ENCODE measurements around the gene IFNGR2.
"Not testable (repeated sequence)": the region's sequence is repeated elsewhere in the genome, so short reads cannot be mapped to it uniquely, and the experiment has no call there.

IFNGR2 gene

DNA sequence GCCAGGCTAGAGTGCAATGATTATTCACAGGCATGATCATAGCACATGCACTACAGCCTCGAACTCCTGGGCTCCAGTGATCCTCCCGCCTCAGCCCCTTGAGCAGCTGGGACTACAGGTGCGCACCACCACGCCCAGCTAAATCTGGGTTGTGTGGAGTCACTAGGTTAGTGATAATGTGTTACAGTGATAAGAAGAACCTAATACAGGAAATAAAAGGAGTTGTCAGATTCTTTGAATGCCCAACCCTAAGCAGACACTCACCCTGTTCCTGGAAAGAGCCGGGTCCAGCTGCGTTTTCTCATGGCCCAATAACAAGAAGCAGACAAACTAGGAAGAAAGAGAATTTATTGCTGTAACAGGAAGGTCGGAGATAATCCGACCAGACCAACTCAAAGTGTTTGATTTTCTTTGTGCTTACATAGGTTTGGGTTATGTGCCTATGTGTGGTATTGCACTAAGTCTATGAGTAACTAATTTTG lies 8.8 kb downstream of the IFNGR2 start:
- DNase-seq (ENCODE audit: low read depth), result no peak
- no peak overlapping the region for H3K4me3 ChIP-seq (ENCODE audit: control insufficient read depth, low read depth, low read length)
- TF ChIP-seq, protein P1, sequence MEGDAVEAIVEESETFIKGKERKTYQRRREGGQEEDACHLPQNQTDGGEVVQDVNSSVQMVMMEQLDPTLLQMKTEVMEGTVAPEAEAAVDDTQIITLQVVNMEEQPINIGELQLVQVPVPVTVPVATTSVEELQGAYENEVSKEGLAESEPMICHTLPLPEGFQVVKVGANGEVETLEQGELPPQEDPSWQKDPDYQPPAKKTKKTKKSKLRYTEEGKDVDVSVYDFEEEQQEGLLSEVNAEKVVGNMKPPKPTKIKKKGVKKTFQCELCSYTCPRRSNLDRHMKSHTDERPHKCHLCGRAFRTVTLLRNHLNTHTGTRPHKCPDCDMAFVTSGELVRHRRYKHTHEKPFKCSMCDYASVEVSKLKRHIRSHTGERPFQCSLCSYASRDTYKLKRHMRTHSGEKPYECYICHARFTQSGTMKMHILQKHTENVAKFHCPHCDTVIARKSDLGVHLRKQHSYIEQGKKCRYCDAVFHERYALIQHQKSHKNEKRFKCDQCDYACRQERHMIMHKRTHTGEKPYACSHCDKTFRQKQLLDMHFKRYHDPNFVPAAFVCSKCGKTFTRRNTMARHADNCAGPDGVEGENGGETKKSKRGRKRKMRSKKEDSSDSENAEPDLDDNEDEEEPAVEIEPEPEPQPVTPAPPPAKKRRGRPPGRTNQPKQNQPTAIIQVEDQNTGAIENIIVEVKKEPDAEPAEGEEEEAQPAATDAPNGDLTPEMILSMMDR (IDR thresholded peaks at IDR 0.05; ENCODE audit: control insufficient read depth, insufficient read depth, low read depth, low read length, missing control alignments), result no peak

DNA sequence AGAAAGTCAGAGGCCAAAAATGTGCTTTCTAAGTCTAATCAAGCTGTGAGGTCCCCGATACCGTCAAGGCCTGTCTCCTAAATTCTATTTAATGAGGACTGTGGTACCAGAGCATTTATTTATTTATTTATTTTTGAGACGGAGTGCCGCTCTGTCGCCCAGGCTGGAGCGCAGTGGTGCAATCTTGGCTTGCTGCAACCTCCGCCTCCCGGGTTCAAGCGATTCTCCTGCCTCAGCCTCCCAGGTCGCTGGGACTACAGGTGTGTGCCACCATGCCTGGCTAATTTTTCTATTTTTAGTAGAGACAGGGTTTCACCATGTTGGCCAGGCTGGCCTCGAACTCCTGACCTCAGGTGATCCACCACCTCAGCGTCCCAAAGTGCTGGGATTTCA lies 9.2 kb downstream of the IFNGR2 start:
- DNase-seq (ENCODE audit: low read depth); H3K4me3 ChIP-seq (ENCODE audit: control insufficient read depth, low read depth, low read length): not testable (repeated sequence)

DNA sequence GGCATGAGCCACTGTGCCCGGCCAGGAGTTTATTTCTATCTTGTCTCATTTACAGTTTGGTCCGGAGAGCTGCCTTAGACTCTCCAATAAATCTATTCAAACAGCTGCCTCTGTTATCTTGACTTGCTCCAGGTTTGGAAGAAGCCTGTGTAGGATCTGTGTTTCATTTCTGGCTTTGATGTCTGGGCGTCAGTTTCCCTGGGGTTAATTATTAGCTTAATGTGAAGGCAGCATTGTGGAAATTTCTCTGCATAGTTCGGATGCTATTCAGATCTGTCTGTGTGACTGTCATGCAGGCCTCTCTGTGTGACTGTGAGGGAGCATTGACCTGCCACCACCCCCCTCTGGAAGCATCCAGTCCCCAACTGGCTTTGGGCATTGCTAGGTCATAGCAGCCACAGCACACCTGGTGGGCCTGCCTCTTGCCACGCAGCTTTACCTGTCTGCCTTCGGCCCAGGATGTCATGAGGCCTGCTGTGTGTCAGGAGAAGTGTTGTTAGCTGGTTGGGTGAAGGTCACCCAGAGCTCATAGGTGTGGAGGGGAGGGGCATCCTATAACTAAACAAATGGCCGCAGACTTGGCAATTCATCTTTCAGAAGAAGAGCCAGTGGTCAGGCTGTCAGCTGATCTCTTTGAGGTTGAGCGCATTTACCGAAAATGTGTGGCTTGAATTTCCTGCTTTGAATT lies 9.8 kb downstream of the IFNGR2 start:
- TF ChIP-seq, protein P1 (IDR thresholded peaks at IDR 0.05; ENCODE audit: control insufficient read depth, insufficient read depth, low read depth, low read length, missing control alignments), result no peak
- DNase-seq (ENCODE audit: low read depth), result no peak
- H3K4me3 ChIP-seq (ENCODE audit: control insufficient read depth, low read depth, low read length), result no peak overlapping the region

DNA sequence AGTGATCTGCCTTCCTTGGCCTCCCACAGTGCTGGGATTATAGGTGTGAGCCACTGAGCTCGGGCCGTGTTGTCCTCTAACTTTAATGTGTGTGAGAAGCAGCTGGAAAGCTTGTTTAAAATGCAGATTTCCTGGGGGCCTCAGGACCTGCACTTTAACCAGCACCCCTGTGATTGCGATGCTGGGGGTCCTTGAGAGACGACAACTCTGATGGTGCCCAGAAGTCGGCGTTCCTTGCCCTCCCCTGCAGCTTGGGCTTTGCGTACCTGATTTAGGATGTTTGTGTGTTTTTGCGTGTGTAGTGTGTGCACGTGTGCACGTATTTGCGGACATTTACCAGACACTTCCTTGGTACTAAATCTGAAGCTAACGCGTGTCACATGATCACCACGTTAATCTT lies 10.9 kb downstream of the IFNGR2 start:
- no peak overlapping the region for H3K4me3 ChIP-seq (ENCODE audit: control insufficient read depth, low read depth, low read length)
- DNase-seq (ENCODE audit: low read depth), result no peak
- TF ChIP-seq, protein P1 (IDR thresholded peaks at IDR 0.05; ENCODE audit: control insufficient read depth, insufficient read depth, low read depth, low read length, missing control alignments), result no peak

DNA sequence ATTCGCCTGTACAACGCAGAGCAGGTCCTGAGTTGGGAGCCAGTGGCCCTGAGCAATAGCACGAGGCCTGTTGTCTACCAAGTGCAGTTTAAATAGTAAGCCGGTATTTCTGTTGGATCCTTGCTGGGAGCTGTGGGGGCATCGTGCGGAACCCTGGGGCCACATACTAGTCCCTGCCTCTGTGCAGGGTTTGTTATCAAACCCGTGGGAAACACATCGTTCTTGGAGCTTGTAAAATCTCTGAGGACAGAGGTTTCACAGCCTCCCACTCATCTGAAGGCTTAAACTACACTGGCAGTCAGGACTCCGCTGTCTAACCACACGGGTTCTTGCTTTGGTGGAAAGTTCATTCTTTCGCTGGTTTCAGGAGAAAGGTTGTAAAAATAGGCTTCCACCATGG lies 11.7 kb downstream of the IFNGR2 start:
- TF ChIP-seq, protein P1 (IDR thresholded peaks at IDR 0.05; ENCODE audit: control insufficient read depth, insufficient read depth, low read depth, low read length, missing control alignments), result no peak
- no peak for DNase-seq (ENCODE audit: low read depth)
- H3K4me3 ChIP-seq (ENCODE audit: control insufficient read depth, low read depth, low read length), result no peak overlapping the region

DNA sequence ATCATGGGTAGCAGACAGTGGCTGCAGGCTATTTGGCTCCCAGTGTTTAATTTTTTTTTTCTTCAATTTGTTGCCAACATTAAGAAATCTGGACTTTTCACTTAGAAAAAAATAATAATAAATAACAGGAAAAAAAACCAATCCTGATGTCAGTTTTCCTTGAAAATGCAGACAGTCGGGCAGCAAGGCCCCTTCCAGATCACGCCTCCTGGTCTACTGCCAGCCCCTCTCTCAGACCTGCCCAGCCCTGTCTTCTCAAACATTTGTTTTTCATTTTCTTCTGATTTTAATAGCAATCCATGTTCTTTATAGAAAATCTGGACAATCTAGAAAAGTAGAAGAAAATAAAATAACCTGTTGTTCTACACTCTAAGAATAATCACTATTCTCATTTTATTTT lies 15.5 kb downstream of the IFNGR2 start:
- TF ChIP-seq, protein P1 (IDR thresholded peaks at IDR 0.05; ENCODE audit: control insufficient read depth, insufficient read depth, low read depth, low read length, missing control alignments), result no peak
- no peak overlapping the region for H3K4me3 ChIP-seq (ENCODE audit: control insufficient read depth, low read depth, low read length)
- no peak for DNase-seq (ENCODE audit: low read depth)

DNA sequence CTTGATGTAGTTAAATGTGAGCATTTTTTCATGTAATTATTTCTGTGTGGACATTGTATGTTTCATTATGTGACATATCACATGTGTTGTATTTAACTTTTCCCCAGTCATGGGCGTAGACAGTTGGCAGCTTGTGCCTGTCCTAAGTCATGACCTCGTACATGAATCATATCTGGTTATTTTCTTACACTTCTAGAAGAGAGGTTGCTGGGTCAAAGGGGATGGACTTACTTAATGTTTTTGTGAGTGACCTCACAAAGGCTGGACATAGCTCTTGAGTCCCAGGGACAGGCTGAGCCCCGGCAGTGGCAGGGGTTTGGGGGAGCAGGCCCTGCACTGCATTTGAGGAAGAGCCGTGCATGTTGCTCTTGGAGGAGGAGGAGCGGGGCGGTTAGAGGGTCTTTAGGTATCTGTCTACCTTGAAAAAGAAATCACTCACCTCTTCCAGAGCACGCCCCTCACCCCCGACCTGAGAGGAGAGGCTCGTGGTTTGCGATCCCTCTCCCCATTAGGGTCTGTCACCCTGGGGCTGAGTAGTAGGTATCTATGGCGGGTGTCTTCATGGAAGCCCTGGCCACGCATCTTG lies 16.4 kb downstream of the IFNGR2 start:
- TF ChIP-seq, protein P1 (IDR thresholded peaks at IDR 0.05; ENCODE audit: control insufficient read depth, insufficient read depth, low read depth, low read length, missing control alignments), result no peak
- no peak for DNase-seq (ENCODE audit: low read depth)
- no peak overlapping the region for H3K4me3 ChIP-seq (ENCODE audit: control insufficient read depth, low read depth, low read length)
